Measurements from ENCODE around the gene ABHD12.

- no peak for TF ChIP-seq POLR2A (IDR thresholded peaks at IDR 0.05)
- TF ChIP-seq CTCF (IDR thresholded peaks at IDR 0.05 in 4 of 5, conservative IDR thresholded peaks at IDR 0.05 in 1 of 5): no peak
Observed at GRCh38 chr20:25293910-25294458, 96.7 kb downstream of the ABHD12 start.
